IPS-11a (cell line): Measurements from ENCODE around the gene TMEM123.

Experiments used
- H3K4me3 ChIP-seq: one replicate; pipeline ENCODE4 v1.5.1; 2013; ENCODE audit warnings: low read depth, low read length, control low read depth

TMEM123 gene

GRCh38 chr11:102472127-102472526 is 19.6 kb upstream of the TMEM123 start:
- H3K4me3 ChIP-seq, result no peak overlapping the region

- H3K4me3 ChIP-seq, result no peak overlapping the region
Observed at GRCh38 chr11:102471474-102471873, 18.9 kb upstream of the TMEM123 start.

- H3K4me3 ChIP-seq, result no peak overlapping the region
Observed at GRCh38 chr11:102470251-102470650, 17.7 kb upstream of the TMEM123 start.

GRCh38 chr11:102469196-102469821 is 16.7 kb upstream of the TMEM123 start:
- H3K4me3 ChIP-seq, result no peak overlapping the region

GRCh38 chr11:102468616-102469195 is 16.1 kb upstream of the TMEM123 start:
- no peak overlapping the region for H3K4me3 ChIP-seq

GRCh38 chr11:102467853-102468580 is 15.5 kb upstream of the TMEM123 start:
- H3K4me3 ChIP-seq, result no peak overlapping the region

GRCh38 chr11:102467080-102467708 is 14.6 kb upstream of the TMEM123 start:
- no peak overlapping the region for H3K4me3 ChIP-seq

- no peak overlapping the region for H3K4me3 ChIP-seq
Observed at GRCh38 chr11:102465696-102466095, 13.1 kb upstream of the TMEM123 start.

GRCh38 chr11:102464859-102465500 is 12.4 kb upstream of the TMEM123 start:
- no peak overlapping the region for H3K4me3 ChIP-seq

- no peak overlapping the region for H3K4me3 ChIP-seq
Observed at GRCh38 chr11:102464037-102464436, 11.5 kb upstream of the TMEM123 start.

- no peak overlapping the region for H3K4me3 ChIP-seq
Observed at GRCh38 chr11:102462610-102463009, 10.0 kb upstream of the TMEM123 start.

- no peak overlapping the region for H3K4me3 ChIP-seq
Observed at GRCh38 chr11:102459393-102459792, 6.8 kb upstream of the TMEM123 start.

GRCh38 chr11:102458548-102458947 is 6.0 kb upstream of the TMEM123 start:
- no peak overlapping the region for H3K4me3 ChIP-seq

- H3K4me3 ChIP-seq, result no peak overlapping the region
Observed at GRCh38 chr11:102457865-102458264, 5.3 kb upstream of the TMEM123 start.

- no peak overlapping the region for H3K4me3 ChIP-seq
Observed at GRCh38 chr11:102457056-102457677, 4.6 kb upstream of the TMEM123 start.

GRCh38 chr11:102456381-102456780 is 3.8 kb upstream of the TMEM123 start:
- no peak overlapping the region for H3K4me3 ChIP-seq

GRCh38 chr11:102453921-102454320 is 1.4 kb upstream of the TMEM123 start:
- H3K4me3 ChIP-seq, result no peak overlapping the region

GRCh38 chr11:102453302-102453695 is 734 bp upstream of the TMEM123 start:
- peak overlapping the region; percentile 65 for H3K4me3 ChIP-seq

GRCh38 chr11:102451681-102452460 is 694 bp downstream of the TMEM123 start:
- peak overlapping the region; percentile 84 for H3K4me3 ChIP-seq

- peak overlapping the region; percentile 84 for H3K4me3 ChIP-seq
Observed at GRCh38 chr11:102451041-102451680, 1.4 kb downstream of the TMEM123 start.
